ENCODE measurements around the gene ADNP.

Gene ADNP

DNA sequence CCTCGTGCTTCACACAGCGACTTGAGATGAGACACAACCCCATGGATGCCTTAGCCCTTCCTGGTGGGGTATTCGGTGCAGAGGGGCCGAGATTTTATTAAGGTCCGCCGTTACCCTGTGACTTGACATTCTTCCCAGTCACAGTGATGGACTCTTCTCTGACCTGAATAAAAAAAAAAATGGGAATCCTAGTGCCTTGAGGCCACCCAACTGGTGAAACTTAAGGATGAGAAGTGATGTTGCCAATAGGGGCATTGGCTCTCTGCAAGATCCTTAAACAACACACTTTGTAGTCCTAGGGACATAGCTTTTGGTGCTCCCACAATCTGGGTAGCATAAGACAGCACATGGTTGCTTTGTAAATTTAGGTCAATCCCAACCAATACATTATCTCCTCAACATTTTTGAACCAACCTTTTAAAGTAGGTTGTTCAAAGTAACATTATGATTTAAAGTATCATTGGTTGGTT lies 814 bp upstream of the ADNP start:
- no peak for DNase-seq (ENCODE audit: low read depth)

DNA sequence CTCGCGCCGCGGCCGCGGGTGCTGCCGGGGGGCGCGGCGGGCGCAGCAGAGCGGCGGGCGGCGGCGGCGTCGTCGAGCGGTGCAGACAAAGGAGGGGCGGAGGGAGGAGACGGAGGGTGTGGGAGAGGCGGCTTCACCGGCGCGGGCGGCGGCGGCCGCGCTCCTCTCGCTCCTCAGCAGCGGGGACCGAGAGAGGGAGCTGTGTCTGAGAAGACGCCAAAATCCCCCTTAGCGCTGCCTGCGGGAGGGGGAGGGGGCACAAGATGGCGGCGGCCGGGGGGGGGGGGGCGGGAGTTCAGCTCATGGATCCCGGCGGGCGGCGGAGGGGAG lies 296 bp downstream of the ADNP start:
- no peak for DNase-seq (ENCODE audit: low read depth)

DNA sequence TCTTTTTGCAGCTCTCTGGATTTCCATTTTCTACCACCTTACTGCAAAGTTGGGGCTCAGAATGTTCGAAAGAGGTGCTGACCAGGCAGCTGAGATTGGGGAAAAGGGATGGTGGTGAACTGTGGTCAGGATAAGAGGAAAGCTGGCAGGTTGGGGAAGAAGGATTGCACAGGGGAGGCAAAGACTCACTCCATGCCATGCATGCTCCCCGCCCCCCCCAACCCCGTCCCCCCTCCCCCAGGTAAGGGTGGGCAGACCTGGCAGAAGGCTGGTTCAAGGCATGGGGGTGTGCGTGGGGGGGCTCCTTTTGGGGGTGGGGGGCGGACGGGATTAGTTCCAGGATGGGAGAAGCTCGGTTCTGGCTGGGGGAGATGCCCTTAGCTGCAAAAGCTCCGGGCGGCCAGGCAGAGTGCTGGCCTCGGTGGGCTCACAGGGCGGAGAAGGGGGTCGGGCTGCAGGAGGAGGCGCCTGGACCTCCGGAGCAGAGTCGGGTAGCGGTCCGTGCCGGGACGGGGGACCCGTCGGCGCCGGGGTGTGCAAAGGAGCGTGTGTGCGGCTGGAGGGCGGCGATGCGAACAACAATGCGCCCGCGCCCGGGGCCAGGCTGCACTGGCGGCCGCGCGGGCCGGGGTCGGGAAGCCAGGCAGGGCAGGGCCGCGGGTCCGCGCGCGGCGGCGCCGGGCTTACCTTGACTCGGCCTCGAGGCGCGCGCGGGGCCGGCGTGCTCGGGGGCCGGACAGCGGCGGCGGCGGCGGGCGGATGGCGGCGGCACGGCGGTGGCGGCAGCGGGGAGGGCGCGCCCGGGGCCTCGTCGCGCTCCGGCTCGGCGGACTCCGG lies 880 bp downstream of the ADNP start:
- no peak for DNase-seq (ENCODE audit: low read depth)

DNA sequence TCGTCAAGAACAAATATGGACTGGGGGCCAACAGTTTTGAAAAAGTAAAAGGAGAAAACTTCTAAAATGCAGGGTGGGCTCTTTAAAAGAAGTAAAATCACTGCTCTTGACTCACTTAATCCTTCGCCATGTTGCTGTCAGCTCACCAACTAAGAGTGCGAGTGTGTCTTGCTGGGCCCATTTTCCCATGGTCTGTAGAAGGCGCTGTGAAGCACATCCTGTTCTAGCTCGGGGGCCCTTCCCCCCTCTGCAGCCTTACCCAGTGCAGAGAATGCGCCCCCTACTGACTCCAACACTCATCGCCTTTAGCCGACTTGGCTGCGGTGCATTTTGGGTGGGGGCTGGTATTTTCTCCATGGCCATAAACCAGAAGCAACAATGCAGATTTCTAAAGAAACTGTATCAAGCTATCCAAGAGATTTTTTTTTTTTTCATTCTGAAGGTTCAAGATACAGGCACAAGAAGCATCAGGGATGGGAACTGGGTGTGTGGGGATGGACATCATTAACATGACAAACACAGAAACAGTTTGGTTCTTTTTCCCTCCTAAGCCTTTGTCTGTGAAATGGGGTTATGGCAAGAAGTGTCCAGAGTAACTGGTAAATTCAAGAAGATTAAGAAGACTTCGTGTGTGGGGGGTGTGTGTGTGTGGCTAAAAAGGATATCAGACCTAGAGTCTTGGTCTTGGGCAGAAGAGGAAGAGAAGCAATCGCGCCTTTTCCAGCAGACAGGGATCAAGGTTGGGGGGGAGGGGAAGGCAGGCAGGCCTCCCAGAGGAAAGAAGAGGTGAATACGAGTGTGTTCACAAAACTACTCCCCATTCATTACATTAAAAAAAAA lies 1.7 kb downstream of the ADNP start:
- DNase-seq (ENCODE audit: low read depth), result peak; percentile 93

DNA sequence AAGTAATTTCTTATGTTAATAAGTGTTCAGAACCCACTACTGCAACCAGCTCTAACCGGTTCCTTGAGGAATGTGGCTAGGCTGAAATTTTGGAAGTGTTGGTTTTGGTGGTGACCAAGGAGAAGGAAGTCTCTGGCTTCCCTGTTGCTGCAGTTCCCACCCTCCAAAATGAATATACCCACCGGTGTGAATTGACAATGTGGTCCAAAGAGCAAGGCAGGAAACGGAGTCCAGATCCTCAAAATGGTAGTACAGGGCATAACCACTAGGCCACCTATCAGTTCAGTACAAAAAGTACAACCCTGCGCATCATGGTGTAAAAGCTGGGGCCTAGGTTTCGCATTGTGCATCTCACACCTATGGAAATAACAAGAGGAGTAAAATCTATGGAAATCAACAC lies 2.8 kb downstream of the ADNP start:
- DNase-seq (ENCODE audit: low read depth), result no peak

DNA sequence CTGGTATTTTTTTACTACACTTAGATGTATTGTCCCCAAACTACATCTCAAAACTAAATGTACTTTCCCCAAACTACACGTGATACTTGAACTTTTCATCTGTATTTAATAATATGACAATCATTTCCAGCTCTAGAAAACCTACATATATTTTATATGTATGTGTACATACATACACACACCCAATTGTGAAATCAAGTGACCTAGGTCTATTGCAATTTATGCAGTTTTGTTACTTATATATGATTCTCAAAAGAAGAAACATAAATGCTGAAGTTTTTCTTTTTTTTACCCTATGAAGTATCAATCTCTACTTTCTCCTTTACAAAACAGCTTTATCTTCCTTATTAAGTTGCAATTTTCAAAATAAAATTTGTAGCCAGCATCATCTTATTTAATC lies 4.7 kb downstream of the ADNP start:
- no peak for DNase-seq (ENCODE audit: low read depth)

DNA sequence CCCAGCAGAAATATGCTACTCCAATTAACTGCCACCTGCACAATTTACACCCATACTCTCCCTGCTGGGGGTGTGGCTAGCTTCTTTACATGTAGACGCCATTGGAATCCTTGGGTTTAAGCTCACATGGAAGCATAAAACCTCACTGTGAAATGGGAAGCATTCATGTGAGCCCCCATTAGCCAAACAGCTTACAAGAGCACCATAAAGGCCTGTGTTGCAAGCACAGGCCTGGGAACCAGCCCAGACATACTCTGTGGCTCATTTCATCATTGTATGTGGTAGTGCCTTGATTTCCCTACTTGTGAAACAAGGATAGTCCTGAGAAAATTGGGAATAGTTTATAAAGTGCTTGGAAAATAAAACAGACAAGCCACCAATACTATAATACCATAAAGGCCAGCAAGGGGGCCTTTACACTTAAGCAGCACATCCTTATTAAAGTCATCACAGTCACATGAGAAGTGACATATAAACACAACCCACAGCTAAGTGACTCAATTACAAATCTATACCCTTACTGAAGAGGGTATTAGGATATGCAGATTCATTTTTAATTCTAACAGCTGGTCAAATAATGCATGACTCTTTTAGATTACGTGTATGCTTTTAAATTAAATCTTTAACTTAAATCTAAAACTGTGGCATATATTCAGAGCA lies 6.8 kb downstream of the ADNP start:
- DNase-seq (ENCODE audit: low read depth), result peak; percentile 44

DNA sequence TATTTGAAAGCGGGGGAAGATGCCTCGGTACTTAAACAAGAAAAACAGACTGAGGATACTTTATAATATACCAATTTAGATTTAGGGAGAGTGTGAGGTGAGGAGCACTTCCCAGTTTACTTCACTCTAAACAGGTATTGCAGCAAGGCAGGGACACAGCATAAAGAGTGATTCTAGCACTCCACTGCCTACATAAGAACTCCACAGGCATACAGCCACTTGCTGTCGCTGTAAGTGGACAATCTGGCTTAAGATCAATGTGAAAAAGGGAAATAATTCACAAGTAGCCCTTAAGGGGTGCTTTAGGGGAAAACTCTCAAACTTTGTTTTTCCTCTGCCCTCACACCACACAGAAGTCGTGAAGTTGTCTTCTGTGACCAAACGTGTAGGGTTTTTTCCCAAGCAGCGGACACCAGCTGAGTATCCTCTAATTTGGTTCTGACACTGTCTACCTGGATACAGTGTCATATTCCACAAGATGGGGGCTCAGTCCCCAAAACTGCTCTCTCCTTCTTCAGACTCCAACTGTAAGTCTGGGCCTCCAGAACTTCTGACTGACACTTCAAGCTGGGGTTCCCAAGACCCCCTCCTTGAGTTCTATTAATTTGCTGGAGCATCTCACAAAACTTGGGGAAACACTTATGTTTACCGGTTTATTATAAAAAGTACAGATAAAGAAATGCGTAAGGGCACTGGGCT lies 9.3 kb downstream of the ADNP start:
- DNase-seq (ENCODE audit: low read depth), result no peak

DNA sequence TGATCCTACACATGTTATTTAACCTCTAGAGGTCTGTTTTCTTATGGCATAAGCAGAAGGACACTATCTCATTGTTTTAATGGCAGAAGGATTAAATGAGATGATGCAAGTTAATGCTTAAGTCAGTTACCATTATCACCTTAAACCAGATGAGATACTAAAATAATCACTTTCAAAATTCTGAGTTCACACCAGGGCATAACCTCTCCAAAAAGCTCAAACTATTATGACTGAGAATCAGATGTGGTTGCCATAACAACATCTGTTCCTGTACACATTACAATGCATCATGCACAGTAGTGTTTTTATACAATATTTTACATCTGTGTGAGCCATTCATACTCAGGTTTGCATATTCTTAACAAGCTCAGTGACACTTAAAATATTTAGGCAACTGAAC lies 10.2 kb downstream of the ADNP start:
- peak; percentile 44 for DNase-seq (ENCODE audit: low read depth)

DNA sequence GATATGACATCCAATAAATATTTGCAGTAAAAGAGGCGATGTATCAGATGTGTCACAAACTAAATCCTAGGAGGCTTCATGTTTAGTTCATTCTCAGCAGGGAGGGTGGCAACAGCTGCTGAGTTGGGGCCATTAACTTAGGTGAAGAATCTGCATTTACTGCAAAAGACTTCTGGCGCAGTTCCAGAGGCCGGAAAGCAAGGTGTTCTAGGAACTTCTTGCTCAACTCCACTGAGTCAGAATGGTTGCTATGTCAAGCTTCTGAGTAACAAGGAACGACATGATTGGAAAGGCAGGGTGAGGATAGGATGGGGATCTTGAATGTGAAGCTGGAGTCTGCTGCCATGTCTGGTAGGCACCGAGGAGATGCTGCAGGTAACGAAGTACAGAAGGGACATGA lies 11.7 kb downstream of the ADNP start:
- DNase-seq (ENCODE audit: low read depth), result peak; percentile 54

DNA sequence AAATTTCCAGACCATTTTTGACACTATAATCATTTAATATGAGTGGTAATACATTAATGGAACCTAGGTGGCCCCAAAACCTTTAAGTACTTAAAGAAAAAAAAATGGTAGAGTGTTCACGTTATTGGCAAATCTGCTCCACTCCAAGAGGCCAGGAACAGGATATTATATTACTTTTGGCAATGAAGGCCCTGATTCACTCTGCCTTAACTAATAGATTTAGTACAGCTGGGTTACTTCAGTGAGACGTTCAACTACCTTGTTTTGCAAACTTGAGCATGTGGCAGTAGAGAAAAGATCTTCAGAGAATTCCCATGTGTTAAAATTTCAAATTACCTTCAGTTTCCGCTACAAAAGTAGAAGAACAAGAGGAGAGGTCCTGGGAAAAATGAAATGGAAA lies 12.8 kb downstream of the ADNP start:
- peak; percentile 77 for DNase-seq (ENCODE audit: low read depth)

DNA sequence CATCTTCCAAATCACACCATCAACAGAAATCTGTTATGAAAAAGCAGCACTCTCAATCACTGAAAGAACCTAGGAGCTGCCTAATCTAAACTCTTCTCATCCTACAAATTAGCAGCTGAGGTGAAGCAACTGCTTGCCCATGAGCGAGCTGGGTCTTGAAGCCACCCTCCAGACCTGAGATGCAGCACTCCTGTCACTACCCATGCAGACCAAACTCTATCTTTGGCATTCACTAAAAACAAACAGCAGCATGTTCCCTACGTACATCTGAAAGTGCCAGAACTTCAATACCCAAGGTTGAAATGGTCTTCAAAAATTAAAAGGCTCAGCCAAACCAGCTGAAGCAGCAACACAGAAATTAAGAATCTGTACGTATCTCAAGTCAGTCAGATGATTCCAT lies 14.3 kb downstream of the ADNP start:
- DNase-seq (ENCODE audit: low read depth), result no peak

DNA sequence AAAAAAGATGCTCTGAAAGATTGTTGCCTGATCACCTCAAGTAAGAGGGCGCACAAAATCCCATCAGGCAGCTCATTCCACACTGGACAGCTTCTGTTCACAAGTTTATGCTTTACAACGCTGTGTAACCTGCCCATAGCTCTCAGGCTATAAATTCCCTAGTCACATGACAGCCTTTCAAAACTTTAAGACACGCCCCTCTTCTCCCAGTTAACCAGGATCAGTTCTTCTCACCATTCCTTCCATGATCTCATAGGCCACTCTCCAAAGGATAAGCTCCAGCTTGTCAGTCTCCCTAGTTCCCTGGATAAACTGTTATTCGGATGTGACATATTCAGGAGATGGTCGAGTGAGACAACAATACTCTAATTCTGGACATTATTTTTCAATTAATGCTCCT lies 15.0 kb downstream of the ADNP start:
- DNase-seq (ENCODE audit: low read depth), result peak; percentile 26

DNA sequence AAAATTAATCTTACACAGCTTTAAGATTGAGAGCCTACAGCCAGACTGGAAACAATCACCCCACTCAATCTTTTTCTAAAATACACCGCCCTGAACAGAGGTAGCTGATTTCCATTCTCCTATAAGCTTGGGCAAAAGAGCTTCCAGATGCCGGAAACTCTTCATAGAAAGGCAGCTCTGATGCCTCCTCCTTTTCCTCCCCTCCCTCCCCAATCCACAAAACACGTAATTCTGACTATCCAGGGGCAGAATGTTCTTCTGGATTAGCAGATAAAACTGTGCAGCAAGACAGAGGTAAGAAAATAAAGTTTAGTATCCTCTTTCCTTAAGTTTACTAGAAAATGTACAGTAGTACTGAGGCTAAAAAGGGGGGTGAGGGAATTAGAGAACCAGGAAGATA lies 15.8 kb downstream of the ADNP start:
- DNase-seq (ENCODE audit: low read depth), result peak; percentile 25

DNA sequence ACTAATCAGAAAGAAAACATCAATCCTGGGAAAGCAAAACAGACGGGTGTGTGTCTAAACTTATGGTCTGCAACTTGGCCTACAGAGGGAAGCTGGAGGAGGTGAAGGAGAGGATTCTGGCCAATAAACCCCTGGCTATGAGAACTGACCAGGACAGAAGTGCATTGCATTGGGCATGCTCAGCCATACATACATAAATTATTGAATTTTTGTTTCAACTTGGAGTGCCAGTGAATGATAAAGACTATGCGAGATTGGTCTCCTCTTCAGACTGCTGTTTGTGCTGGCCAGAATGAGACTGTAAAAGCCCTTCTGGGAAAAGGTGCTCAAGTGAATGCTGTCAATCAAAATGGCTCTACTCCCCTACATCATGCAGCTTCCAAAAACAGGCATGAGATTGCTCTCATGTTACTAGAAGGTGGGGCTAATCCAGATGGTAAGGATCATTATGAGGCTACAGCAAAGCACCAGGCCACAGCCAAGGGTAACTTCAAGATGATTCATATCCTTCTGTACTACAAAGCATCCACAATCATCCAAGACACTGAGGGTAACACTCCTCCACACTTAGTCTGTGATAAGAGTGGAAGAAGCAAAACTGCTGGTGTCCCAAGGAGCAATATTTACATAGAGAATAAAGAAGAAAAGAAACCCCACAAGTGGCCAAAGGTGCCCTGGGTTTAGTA lies 17.4 kb downstream of the ADNP start:
- peak; percentile 58 for DNase-seq (ENCODE audit: low read depth)

DNA sequence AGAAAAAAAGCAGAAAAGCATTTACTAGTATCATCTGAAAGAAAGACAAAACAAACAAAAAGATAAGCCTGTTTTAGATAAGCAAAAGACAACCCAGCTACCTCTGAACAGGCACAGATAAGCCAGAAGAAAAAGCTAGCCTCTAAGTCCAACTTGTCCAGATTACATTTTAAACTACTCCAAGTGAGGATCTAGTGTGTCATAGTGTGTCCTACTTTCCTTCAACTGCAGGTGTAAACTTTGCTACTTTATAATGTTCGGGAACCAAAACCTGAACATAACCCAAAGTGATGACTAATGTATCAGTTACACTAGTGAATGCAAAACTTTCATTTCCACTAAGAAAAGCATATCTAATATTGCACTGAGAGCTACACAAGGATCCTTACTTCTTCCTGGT lies 19.5 kb downstream of the ADNP start:
- no peak for DNase-seq (ENCODE audit: low read depth)

DNA sequence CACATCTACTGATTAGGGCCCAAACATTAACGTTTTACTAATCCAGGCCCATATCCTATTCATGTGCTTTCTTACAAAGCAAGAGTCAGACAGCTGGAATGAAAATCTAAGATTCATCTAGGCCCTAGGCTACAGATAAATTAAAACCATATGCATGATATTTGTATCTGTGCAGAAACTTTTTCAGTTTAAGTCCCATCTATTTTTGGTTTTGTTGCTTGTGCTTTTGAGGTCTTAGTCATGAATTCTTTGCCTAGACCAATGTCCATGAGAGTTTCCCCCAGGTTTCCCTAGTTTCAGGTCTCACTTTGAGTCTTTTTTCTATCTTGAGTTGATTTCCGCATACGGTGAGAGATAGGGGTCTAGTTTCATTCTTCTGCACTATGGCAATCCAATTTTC lies 20.2 kb downstream of the ADNP start:
- peak; percentile 89 for DNase-seq (ENCODE audit: low read depth)

DNA sequence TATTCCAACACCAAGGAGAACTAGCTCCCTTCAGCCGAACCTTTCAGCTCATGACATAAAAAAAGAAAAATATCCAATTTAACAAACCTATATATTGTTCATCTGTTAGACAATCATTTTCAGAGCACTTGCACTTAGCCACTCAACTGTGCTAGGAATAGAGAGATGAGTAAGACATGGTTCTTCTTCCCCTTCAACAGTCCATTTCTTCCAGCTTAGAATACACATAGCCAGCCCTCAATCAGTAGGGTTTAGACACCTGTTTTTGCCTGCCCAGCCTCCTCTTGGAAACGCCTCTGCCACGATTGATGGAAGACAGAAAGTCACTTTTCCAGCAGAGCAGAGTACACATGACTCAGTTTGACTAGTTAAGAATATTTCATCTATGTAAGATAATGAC lies 21.8 kb downstream of the ADNP start:
- no peak for DNase-seq (ENCODE audit: low read depth)

DNA sequence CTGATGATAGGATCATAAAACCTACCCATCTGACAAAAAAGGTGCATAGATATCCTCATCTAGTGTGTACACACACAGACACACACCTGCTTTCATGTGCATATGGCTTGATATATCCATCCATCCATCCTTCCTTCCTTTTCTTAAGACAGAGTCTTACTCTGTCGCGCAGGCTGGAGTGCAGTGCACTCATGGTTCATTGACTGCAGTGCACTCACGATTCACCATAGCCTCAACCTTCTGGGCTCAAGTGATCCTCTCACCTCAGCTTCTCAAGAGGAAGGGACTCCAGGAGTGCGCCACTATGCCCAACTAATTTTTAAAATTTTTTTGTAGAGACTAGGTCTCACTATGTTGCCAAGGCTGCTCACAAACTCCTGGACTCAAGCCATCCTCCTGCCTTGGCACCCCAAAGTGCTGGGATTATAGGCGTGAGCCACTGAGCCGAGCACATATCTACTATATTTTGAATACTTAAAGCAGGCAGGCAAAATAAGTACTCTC lies 27.1 kb downstream of the ADNP start:
- DNase-seq (ENCODE audit: low read depth), result no peak

DNA sequence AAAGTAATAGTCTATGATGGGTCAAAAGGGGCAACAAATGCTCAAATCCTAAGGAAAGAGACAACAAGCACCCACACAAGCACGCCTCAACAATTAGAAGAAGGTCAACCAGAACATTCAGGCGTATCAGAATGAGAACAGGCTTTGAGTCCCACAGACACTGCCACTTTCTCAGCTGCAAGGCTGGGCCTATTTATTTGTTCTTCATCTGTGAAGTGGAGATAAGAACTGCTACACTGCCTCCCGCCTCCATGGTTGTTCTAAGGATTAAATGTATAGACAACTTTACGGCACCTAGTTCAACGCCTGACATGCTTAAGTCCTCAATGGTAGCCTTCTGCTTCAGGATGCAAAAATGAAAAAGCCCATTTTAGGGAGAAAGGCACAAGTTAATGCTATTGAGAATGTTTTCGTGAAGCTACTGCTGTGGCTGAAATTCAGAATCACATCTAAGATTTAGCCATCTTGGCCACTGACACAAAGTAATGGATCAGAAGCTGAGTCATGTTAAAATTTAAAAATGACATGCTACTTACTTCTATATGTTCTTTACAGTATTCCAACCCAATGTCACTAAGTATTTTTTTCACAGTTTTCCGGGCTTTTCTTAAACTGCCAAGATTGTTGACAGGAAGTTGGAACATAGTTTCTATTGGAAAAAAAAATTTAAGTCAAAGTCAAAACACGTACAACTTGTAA lies 27.7 kb downstream of the ADNP start:
- no peak for DNase-seq (ENCODE audit: low read depth)

DNA sequence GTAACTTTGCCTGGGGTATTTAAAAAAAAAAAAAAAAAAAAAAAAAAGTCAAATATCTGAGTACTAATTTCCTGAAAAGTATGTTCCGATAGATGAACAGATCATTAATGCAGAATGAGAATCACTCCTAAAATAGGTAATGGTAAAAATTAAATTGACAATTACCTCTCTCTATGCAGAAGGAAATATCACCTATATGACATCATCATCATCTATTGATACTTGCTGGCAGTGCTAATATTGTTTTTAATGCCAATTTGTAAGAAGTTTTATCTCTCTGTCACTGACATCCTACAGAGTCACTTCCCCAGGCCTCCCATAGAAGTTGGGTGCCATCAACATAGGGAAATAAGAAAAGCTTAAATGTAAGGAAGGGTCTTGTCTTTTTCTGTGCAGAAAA lies 29.9 kb downstream of the ADNP start:
- no peak for DNase-seq (ENCODE audit: low read depth)
